IPS-11a (cell line): ENCODE data around the gene NDST3.

Source experiments
- H3K4me3 ChIP-seq: one replicate; pipeline ENCODE4 v1.5.1; 2013; ENCODE audit warnings: low read depth, low read length, control low read depth

Gene NDST3

GRCh38 chr4:118077767-118078105 is 43.5 kb downstream of the NDST3 start:
- H3K4me3 ChIP-seq, result no peak overlapping the region

DNA sequence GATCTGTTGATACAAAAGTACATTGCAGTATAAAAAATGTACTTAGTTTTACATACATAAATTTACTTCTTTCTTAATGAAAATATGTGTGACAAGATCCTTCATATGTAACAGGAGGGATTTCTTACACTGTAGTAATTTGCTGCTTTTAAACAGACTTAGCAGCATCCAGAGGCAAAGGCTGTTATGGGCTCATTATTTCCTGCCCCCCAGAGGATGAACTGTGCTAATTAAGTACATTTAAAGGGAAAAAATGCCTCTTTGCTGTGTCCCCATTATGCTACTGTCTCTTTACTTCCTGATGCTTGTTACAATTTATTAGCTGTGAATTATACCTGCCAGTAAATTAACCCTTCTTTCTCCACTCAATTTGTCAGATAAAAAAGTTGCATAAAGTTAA is 47.1 kb downstream of the NDST3 start:
- no peak overlapping the region for H3K4me3 ChIP-seq

DNA sequence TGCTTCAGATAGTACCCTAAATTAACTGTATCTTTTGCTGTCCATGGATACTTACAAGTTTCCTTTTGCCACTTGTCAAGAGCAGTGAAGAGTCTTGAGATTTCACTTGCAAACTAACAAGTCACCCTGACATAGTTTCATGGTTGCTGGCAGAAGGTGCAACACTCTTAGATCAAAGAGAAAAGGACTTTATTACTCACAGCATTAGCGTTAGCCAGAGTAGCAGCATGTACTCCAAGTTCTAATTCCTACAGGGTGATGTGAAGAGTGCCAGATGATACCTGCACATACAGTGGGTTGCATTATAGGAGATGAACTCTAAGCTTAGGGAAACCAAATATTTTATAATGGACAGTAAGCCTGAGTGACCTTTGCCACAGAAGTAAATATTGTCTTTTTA is 47.9 kb downstream of the NDST3 start:
- H3K4me3 ChIP-seq, result no peak overlapping the region

DNA sequence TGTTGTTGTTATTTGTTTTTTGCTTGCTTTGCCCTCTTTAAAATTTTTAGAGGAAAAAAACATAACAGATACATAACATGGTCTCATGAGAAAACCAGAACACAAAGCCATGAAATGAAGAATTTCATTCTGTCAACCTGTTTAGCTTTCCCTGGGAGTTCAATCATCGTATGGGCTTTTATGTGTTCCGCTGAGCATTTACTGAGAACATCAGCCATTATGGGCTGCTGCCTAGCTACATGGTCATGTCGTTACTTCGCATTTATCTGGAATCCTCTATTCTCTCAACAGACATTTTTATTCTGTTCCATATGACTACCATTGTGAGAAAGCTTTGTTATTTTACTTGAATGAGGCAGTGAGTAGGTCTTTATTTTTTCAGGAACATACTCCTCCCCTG is 51.4 kb downstream of the NDST3 start:
- no peak overlapping the region for H3K4me3 ChIP-seq

- H3K4me3 ChIP-seq, result no peak overlapping the region
Measured at GRCh38 chr4:118086344-118086743, 52.1 kb downstream of the NDST3 start.

GRCh38 chr4:118087366-118087765 is 53.1 kb downstream of the NDST3 start:
- H3K4me3 ChIP-seq, result no peak overlapping the region

DNA sequence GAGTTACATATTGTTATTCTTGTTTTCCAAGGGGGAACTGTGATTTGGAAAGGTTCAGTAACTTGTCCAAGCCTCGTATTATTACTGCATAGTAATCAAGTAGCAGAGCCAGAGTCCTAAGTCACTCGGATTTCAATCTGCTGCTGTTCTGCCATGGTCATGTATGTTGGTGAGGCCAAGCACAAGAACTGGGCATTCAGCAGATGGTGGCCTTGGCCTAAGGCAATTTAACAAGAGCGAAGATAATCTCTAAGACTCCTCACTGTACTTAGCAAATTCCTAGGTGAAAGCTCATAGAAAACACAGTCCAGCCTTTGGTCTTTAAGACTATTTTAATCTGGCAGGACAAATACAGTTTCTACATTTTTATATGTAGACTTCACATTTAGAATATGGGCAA is 64.8 kb downstream of the NDST3 start:
- no peak overlapping the region for H3K4me3 ChIP-seq

- no peak overlapping the region for H3K4me3 ChIP-seq
Measured at GRCh38 chr4:118102195-118102594, 67.9 kb downstream of the NDST3 start.

DNA sequence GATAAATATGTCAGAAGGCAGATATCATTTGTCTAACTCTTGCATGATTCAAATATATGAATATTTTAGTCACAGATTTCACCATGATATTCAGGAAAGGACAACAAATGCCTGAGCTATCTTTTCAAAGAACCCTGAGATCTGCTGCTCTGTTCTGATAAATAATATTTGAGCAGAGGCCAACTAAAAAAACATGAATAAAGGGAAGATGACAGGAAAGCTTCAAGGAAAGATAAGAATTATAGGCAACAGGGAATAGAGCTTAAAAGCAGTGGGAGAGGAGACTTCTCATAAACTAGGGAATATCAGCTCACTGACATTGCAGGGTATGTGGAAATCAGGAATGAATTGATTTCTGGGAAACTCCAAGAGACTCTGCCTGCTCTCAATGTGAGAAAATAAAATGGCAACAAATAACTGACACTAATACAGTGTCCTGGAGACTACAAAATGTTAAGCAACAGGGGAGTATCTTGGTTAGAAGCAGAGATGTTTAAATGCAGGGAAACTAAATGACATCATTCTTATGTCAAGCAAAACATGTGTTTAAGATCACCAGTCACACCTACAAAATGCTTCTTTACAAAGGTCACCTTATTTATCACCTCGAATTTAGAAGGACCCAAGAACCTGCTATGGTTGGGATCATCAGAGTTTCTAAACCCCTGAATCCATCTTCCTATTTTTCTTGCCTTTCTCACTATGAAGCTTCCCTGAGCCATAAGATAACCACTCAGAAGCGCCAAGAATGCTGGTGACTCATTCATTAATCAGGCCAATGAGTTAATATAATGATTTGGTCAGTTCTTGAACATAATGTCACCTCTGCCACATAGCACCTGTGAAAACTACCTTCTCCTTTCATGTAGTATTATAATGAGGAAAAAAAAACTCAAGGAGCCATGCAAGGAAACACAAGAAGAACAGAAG is 78.1 kb downstream of the NDST3 start:
- no peak overlapping the region for H3K4me3 ChIP-seq

- H3K4me3 ChIP-seq, result no peak overlapping the region
Measured at GRCh38 chr4:118113220-118113619, 78.9 kb downstream of the NDST3 start.

DNA sequence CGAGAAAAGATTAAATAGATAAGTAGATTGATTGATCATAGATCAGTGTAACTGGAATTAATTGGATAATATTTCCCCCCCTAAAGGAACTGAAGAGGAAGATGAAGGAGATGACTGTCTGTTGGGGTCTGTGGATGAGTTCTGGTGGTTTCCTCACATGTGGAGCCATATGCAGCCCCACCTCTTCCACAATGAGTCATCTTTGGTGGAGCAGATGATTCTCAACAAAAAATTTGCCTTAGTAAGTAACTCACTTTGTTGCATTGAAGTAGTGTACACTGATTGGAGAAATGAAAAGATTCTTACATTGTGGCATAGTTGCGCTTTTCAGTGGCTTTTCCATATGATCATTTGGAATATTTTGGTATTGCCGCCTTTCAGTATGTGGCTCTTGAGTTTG is 80.4 kb downstream of the NDST3 start:
- no peak overlapping the region for H3K4me3 ChIP-seq

- H3K4me3 ChIP-seq, result no peak overlapping the region
Measured at GRCh38 chr4:118120120-118120760, 86.0 kb downstream of the NDST3 start.

GRCh38 chr4:118124997-118125396 is 90.7 kb downstream of the NDST3 start:
- H3K4me3 ChIP-seq, result no peak overlapping the region

DNA sequence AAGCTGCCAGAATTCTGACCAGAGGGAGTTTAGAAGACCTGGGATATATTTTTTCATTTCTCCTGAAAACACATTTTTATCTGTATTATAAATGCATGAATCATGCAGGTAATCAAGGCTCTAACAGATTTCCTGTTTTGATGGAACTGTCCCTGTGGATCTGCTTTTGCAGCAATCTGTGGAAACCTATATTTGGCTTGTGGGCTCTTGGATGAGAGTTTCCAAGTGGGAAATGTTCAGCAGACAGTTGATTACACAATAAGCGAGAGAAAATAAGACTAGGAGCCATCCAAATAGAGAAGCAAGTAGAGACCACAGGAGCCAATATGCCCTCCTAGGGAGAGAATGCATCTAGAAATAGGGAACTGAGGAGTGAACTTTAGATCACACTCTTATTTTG is 105.0 kb downstream of the NDST3 start:
- H3K4me3 ChIP-seq, result no peak overlapping the region

GRCh38 chr4:118141240-118141639 is 107.0 kb downstream of the NDST3 start:
- H3K4me3 ChIP-seq, result no peak overlapping the region

GRCh38 chr4:118154649-118155048 is 120.4 kb downstream of the NDST3 start:
- H3K4me3 ChIP-seq, result no peak overlapping the region

DNA sequence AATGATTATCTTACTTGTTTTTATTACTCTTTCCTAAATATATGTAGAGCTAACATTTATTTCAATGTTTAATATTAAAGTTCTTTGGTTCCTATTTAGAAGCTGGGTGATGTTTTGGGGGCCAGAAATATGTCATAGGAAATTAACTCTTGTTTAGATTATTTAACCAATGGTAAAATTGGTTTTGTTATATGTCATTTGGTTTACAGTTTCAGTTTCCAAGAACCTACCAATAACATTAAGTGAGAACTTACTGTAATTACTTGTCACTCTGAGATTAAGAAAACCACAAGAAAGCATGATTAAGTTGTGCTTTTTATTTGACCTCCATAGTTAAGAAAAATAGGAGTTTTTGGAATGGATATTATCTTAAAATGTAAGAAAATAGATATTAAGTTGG is 121.2 kb downstream of the NDST3 start:
- H3K4me3 ChIP-seq, result no peak overlapping the region

DNA sequence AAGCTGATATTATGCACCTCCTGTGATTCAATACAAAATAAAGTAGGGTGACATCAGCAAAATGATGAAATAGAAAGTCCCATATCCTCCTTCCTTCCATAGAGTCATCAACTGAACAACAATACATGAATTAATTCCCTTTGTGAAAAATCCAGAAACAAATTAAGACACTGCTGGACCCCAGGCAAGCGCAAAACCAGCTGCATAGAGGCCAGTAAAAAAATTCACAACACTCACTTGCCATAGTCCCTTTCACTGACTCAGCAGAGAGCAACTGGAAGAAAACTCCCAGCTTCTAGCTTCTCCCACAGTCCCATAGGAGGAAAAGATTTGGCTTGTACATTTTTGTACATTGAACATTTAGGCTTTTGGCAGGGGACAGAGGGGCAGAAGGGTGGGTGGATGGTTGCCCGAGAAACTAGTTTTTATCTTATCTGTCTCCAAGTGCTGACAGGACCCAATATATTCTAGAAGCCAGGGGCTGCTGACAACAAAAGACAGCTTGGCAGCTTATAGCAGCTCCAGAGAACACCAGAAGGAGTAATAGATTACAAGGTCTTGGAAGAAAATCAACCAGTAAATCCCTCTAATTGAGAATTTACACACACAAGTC is 124.6 kb downstream of the NDST3 start:
- no peak overlapping the region for H3K4me3 ChIP-seq

- no peak overlapping the region for H3K4me3 ChIP-seq
Measured at GRCh38 chr4:118167306-118167705, 133.0 kb downstream of the NDST3 start.

DNA sequence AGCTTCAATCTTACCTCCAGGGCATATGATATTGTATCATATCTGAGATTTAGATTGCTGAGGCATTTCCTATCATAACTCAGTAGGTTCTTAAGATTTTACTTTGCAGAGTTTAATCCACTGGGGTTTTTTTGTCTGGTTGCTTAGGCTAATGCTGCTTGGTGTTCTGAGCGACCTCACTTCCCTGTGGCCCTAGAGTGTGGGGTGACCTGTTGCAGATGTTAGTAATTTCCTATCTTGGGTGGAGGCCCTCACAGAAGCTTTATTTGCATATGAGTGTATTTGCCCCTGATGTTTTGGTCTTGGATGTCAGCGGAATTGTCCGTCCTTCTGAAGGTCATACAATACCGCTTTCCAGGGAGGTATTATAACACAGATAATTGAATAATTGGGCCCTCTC is 137.1 kb downstream of the NDST3 start:
- no peak overlapping the region for H3K4me3 ChIP-seq

GRCh38 chr4:118173126-118173525 is 138.8 kb downstream of the NDST3 start:
- no peak overlapping the region for H3K4me3 ChIP-seq
